Kidney (tissue), 14 donors: ENCODE measurements around the gene LY86. TPM values are rescaled to one million over a fixed set of nuclear protein-coding genes. Genes with fewer than 3 reads are reported as not detected.

ENCODE experiments used
- DNase-seq, 5 donors: peaks; one replicate each; pipeline ENCODE4 v3.0.0-alpha.2; 2013 to 2020
- FAIRE-seq: peaks from 2 replicates; lab custom pipeline; 2012; peaks lifted over from hg19 to GRCh38; lab: Jason Lieb, UNC
- H3K27ac ChIP-seq, 2 donors: one replicate each; pipeline ENCODE4 v1.7.0; 2013; ENCODE audit warnings: low read depth in 2 of 2, low read length in 2 of 2, inconsistent platforms in 1 of 2
- H3K27me3 ChIP-seq: one replicate; pipeline ENCODE4 v1.7.1; 2013; ENCODE audit warnings: low read length, inconsistent platforms; ENCODE audit not compliant: control insufficient read depth, insufficient read depth
- H3K36me3 ChIP-seq, 3 donors: one replicate each; pipeline versions ENCODE4 v1.7.0 to v1.7.1; 2013; ENCODE audit warnings: low read length in 3 of 3, control low read depth in 1 of 3, inconsistent platforms in 1 of 3; ENCODE audit not compliant: insufficient read depth in 3 of 3, control insufficient read depth in 2 of 3
- H3K4me1 ChIP-seq, 3 donors: one replicate each; pipeline versions ENCODE4 v1.7.0 to v1.7.1; 2013; ENCODE audit warnings: low read length in 3 of 3, inconsistent platforms in 1 of 3, low read depth in 1 of 3; ENCODE audit not compliant: control insufficient read depth in 2 of 3, insufficient read depth in 2 of 3
- H3K4me3 ChIP-seq, 3 donors: one replicate each; pipeline versions ENCODE4 v1.7.0 to v1.8.1; 2013; ENCODE audit warnings: low read length in 3 of 3, control low read depth in 1 of 3, inconsistent platforms in 1 of 3
- H3K9ac ChIP-seq, 3 donors: one replicate each; pipeline versions ENCODE4 v1.7.0 to v1.7.1; 2013; ENCODE audit warnings: low read length in 3 of 3, control low read depth in 1 of 3, inconsistent platforms in 1 of 3
- H3K9me3 ChIP-seq, 3 donors: one replicate each; pipeline versions ENCODE4 v1.7.0 to v1.7.1; 2013; ENCODE audit warnings: low read length in 3 of 3, control low read depth in 1 of 3, inconsistent platforms in 1 of 3; ENCODE audit not compliant: control insufficient read depth in 2 of 3, insufficient read depth in 1 of 3
- intact Hi-C: fragments of 100-400 bp; cut with DNase I; formaldehyde crosslinking; loops from one replicate; pipeline ENCODE4 v1.11.1; 2022
- polyA plus RNA-seq: library from polyadenylated mRNA; stranded (reverse); fragments of 350-450 nt; fragmentation: Illumina TruSeq; extraction: RNeasy Lipid Tissue Mini Kit (QIAGEN cat#74804); gene quantifications from one replicate; pipeline ENCODE4 v1.2.3, GENCODE V29; 2014; ENCODE audit warnings: low read depth, low replicate concordance; ENCODE audit not compliant: insufficient read depth
- total RNA-seq: library from RNA; stranded (reverse); fragmentation: NEBNext Ultra II Directional; extraction: Animal tissue kit (Norgen Biotek cat#: 25700); gene quantifications from one replicate; pipeline ENCODE4 v1.2.1, GENCODE V29; 2021
- TF ChIP-seq, protein P1 (sequence below): IDR thresholded peaks from 3 replicates; pipeline ENCODE4 v1.5.1; 2012; ENCODE audit warnings: mild to moderate bottlenecking, moderate library complexity, borderline replicate concordance; ENCODE audit not compliant: insufficient read depth; ENCODE audit errors: extremely low read depth
- donor health status: control.
- donor health status: control.
- donor health status: control.
- donor health status: control.
- donor health status: control.
- donor health status: DM: yes; HTN: yes; CAD: no.
- donor health status: Normal renal cell carcinoma (clear cell type).

LY86 gene
- total and polyA plus RNA-seq, 2 donors from 2014 or later: 4.8 to 6.1 TPM

DNA sequence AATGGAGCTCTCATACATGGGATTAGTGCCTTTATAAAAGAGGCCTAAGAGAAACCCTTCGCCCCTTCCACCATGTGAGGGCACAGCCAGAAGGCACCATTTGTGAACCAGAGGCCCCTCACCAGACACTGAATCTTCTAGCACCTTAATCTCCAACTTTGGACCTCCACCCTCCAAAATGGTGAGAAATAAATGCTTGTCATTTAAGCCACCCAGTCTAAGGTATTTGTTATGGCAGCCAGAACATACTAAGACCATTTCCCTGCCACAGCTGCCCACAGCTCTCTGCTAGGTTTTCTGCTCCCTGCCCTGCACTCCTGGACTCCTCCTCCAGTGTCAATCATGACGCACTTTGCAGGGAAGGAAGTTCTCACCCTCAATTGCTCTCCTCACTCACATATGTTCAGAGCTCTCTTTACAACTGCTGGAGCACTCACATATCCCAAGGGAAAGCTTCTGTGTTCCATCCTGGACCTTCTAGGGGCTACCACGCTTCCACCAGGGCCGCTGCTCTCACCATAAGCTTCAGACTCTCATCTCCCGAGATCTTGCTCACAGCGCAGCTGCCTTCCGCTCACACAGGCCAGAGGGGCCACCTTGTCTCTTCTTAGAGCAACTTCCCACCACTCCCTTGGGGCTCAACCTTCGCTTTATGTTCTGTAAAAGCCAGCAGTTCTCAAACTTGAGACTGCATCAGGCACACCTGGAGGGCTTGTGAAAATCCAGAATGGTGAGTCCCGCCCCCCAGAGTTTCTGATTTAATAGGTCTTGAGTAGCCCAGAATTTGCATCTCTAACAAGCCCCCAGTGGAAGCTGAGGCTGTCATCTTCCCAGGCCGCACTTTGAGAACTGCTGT lies 1.6 kb upstream of the LY86 start:
- FAIRE-seq: no peak
- DNase-seq: no peak
- H3K4me1 ChIP-seq: peaks cover 0 to 5% (median 0%) of the 10 kb centered on the region in 3 donors

DNA sequence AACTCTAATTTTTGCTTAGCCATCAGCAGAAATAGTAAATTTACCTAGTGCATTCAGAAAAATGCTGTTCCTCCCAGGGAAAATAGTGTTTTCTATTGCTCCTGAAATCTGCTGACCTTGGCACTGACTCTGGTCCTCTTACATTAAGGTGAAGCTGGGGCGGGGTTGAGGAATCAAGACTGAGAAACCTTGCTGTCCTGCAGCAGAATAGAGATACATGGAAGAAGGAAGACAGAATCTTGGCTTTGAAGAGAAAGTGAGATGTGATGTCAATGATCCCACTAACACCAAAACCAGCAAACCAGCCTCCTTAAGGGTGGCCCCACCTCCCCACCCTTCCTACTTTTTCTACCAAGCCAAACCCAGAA lies 840 bp upstream of the LY86 start:
- H3K27ac ChIP-seq: no peak overlapping the region
- no peak for DNase-seq
- H3K9ac ChIP-seq: no peak overlapping the region
- H3K9me3 ChIP-seq: no peaks in the 10 kb centered on the region
- H3K4me3 ChIP-seq: no peak overlapping the region
- TF ChIP-seq, protein P1, sequence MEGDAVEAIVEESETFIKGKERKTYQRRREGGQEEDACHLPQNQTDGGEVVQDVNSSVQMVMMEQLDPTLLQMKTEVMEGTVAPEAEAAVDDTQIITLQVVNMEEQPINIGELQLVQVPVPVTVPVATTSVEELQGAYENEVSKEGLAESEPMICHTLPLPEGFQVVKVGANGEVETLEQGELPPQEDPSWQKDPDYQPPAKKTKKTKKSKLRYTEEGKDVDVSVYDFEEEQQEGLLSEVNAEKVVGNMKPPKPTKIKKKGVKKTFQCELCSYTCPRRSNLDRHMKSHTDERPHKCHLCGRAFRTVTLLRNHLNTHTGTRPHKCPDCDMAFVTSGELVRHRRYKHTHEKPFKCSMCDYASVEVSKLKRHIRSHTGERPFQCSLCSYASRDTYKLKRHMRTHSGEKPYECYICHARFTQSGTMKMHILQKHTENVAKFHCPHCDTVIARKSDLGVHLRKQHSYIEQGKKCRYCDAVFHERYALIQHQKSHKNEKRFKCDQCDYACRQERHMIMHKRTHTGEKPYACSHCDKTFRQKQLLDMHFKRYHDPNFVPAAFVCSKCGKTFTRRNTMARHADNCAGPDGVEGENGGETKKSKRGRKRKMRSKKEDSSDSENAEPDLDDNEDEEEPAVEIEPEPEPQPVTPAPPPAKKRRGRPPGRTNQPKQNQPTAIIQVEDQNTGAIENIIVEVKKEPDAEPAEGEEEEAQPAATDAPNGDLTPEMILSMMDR: no peak
- H3K27me3 ChIP-seq: no peaks in the 10 kb centered on the region
- H3K4me1 ChIP-seq: peaks cover 0 to 5% (median 0%) of the 10 kb centered on the region in 3 donors
- no peak for FAIRE-seq
- no peaks in the 10 kb centered on the region for H3K36me3 ChIP-seq
- intact Hi-C loops: no loop called here

More for the DNA sequence above, 1.6 kb upstream of the LY86 start:
- H3K9ac ChIP-seq: no peak overlapping the region
- no peaks in the 10 kb centered on the region for H3K36me3 ChIP-seq
- no peaks in the 10 kb centered on the region for H3K9me3 ChIP-seq
- no peak overlapping the region for H3K27ac ChIP-seq
- TF ChIP-seq, protein P1: no peak
- intact Hi-C loops: no loop called here
- H3K4me3 ChIP-seq: no peak overlapping the region
- no peaks in the 10 kb centered on the region for H3K27me3 ChIP-seq

DNA sequence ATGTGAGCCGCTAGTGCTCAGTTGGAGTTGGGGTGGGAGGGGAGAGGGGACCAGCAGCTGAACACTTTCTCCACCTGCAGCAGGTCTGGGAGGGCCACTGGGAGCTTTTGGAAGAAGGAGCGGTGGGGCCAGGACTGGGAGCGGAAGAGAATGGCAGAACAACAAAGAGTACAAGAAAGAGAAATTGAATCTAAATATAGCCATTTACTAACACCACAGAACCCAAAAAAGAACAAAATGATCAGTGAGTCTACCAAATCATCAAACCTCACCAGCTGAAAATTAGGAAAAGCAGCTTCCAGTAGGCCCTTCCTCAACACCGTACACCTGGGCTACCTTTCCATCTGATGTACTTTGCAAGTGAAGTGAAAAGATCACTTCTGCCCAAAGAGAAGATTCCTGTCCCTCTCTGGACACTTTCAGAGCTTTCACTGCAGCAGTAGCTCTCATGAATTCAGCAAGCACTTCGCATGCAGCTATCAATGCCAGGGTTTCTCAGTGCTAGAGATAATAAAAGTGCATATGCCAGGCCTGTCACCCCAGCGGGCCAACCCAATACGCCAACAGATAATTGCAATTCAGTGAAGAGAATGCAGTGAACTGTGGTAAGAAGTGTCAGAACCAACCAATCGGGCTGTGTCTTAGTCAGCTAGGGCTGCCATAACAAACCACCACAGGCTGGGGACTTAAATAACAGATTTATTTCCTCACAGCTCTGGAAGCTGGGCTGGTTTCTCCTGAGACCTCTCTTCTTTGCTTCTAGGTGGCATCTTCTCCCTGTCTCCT lies 597 bp downstream of the LY86 start:
- intact Hi-C loops: no loop called here
- H3K9ac ChIP-seq: no peak overlapping the region
- H3K4me3 ChIP-seq: no peak overlapping the region
- no peaks in the 10 kb centered on the region for H3K36me3 ChIP-seq
- TF ChIP-seq, protein P1: no peak
- H3K27ac ChIP-seq: no peak overlapping the region
- no peak for FAIRE-seq
- H3K4me1 ChIP-seq: peaks cover 0 to 5% (median 0%) of the 10 kb centered on the region in 3 donors
- H3K9me3 ChIP-seq: no peaks in the 10 kb centered on the region
- no peak for DNase-seq
- no peaks in the 10 kb centered on the region for H3K27me3 ChIP-seq
